ENCODE data around the gene CTTNBP2. TPM values are rescaled to one million over a fixed set of nuclear protein-coding genes. Genes with fewer than 3 reads are reported as not detected.

CTTNBP2 gene
- polyA plus RNA-seq, 2 of the 4 experiments (the other 2 are of a cell fraction) = 0.18 to 0.25 TPM

- ATAC-seq (no peak), FAIRE-seq (no peak), DNase-seq (ENCODE audit: low read depth in 1 of 2, low spot score in 1 of 2) (no peak)
- Histone ChIP-seq H3K9me3 (no peaks in the 10 kb centered on the region), H3K27ac (no peak overlapping the region), H3K4me3 (no peak overlapping the region), H3K4me1 (no peaks in the 10 kb centered on the region), H3K4me2 (no peak overlapping the region)
- POLR2A ChIA-PET = no interaction called here
- TF ChIP-seq E2F6 (IDR thresholded peaks at IDR 0.05; ENCODE audit: borderline replicate concordance, low read depth) (no peak), CHD4 (IDR thresholded peaks at IDR 0.05; ENCODE audit: borderline replicate concordance) (no peak), REST (IDR thresholded peaks at IDR 0.05) (no peak), POLR2AphosphoS2 (conservative IDR thresholded peaks at IDR 0.05; ENCODE audit: low read length) (no peak), CEBPB (IDR thresholded peaks at IDR 0.05) (no peak)
- CTCF ChIA-PET = no interaction called here
- WGBS (ENCODE audit: missing lambda C conversion rate) = 1% methylated on average over 3 of the region's 3 CpGs
Observed at GRCh38 chr7:117895276-117895675, 22.0 kb upstream of the CTTNBP2 start.

GRCh38 chr7:117894037-117894436, 20.8 kb upstream of the CTTNBP2 start:
- Histone ChIP-seq H3K4me3 (no peak overlapping the region), H3K4me2 (no peak overlapping the region), H3K4me1 (no peaks in the 10 kb centered on the region), H3K9me3 (no peaks in the 10 kb centered on the region), H3K27ac (no peak overlapping the region)
- DNase-seq (ENCODE audit: low read depth in 1 of 2, low spot score in 1 of 2) (no peak), ATAC-seq (no peak), FAIRE-seq (no peak)
- ChIA-PET POLR2A (no interaction called here), CTCF (no interaction called here)
- 52% methylated on average over 1 of the region's 1 CpG for whole genome bisulfite sequencing (ENCODE audit: missing lambda C conversion rate)
- no peak for TF ChIP-seq CBX2 (IDR thresholded peaks at IDR 0.05; ENCODE audit: borderline replicate concordance, low read depth)
- peak; percentile 65 for TF ChIP-seq MAFK (IDR thresholded peaks at IDR 0.05; ENCODE audit: partially characterized antibody)

GRCh38 chr7:117892821-117893220, 19.6 kb upstream of the CTTNBP2 start:
- POLR2A ChIA-PET = no interaction called here
- H3K4me1 ChIP-seq = no peaks in the 10 kb centered on the region
- no peaks in the 10 kb centered on the region for H3K9me3 ChIP-seq
- ATAC-seq (no peak), FAIRE-seq (no peak), DNase-seq (ENCODE audit: low read depth in 1 of 2, low spot score in 1 of 2) (no peak)
- no peak overlapping the region for H3K27ac ChIP-seq
- 57% methylated on average over 2 of the region's 2 CpGs for WGBS (ENCODE audit: missing lambda C conversion rate)
- TF ChIP-seq USF2 (IDR thresholded peaks at IDR 0.05) (no peak), NFE2L2 (conservative IDR thresholded peaks at IDR 0.05; ENCODE audit: low read length) (no peak), RAD21 (conservative IDR thresholded peaks at IDR 0.05 in 1 of 2, IDR thresholded peaks at IDR 0.05 in 1 of 2) (no peak), JUN (IDR thresholded peaks at IDR 0.05) (no peak), HES2 (IDR thresholded peaks at IDR 0.05) (no peak), EHMT2 (IDR thresholded peaks at IDR 0.05; ENCODE audit: low read depth) (no peak), CBX2 (IDR thresholded peaks at IDR 0.05; ENCODE audit: borderline replicate concordance, low read depth) (no peak), GATA3 (IDR thresholded peaks at IDR 0.05; ENCODE audit: borderline replicate concordance) (no peak), ZFP36 (IDR thresholded peaks at IDR 0.05; ENCODE audit: borderline replicate concordance, partially characterized antibody) (no peak), HEYL (CRISPR knock-in tag; IDR thresholded peaks at IDR 0.05) (no peak)
- CTCF ChIA-PET = no interaction called here
- H3K4me3 ChIP-seq = no peak overlapping the region
- no peak overlapping the region for H3K4me2 ChIP-seq

All from A549 (cell line).